Keratinocyte (primary cell): ENCODE results near the gene NKD1. TPM values are rescaled to one million over a fixed set of nuclear protein-coding genes. Genes with fewer than 3 reads are reported as not detected.

Experiments
- DNase-seq: peaks from one replicate; pipeline ENCODE4 v3.0.0-alpha.2; 2011; ENCODE audit warnings: low read depth, missing footprints, low spot score
- FAIRE-seq: peaks from 2 replicates; lab custom pipeline; 2011; peaks lifted over from hg19 to GRCh38; lab: Jason Lieb, UNC
- H2AFZ ChIP-seq: 2 replicates; pipeline ENCODE4 v1.6.0; 2012; ENCODE audit warnings: low read length, control low read depth, inconsistent platforms; ENCODE audit not compliant: control insufficient read depth
- H3K27ac ChIP-seq: 2 replicates; pipeline ENCODE4 v1.5.1; 2011; ENCODE audit warnings: low read length; ENCODE audit not compliant: control insufficient read depth, insufficient read depth
- H3K27me3 ChIP-seq: 3 replicates; pipeline ENCODE4 v1.6.0; 2011; ENCODE audit warnings: low read length; ENCODE audit not compliant: control insufficient read depth, insufficient read depth; ENCODE audit errors: extremely low read depth
- H3K36me3 ChIP-seq, 2 experiments: 2 replicates in 1 of 2; 3 replicates in 1 of 2; pipeline ENCODE4 v1.5.1; 2011; ENCODE audit warnings: low read length in 2 of 2, mild to moderate bottlenecking in 1 of 2; ENCODE audit not compliant: control insufficient read depth in 2 of 2, insufficient read depth in 2 of 2; ENCODE audit errors: extremely low read depth in 1 of 2
- H3K4me1 ChIP-seq: 3 replicates; pipeline ENCODE4 v1.5.1; 2011; ENCODE audit warnings: low read length; ENCODE audit not compliant: control insufficient read depth, insufficient read depth; ENCODE audit errors: extremely low read depth
- H3K4me2 ChIP-seq: 3 replicates; pipeline ENCODE4 v1.6.0; 2011; ENCODE audit warnings: low read depth, low read length; ENCODE audit not compliant: control insufficient read depth, insufficient read depth; ENCODE audit errors: extremely low read depth
- H3K4me3 ChIP-seq, 3 experiments: fragments of 200-600 bp in 1 of 3; sonication (generic) in 1 of 3; 2 replicates in 2 of 3; 3 replicates in 1 of 3; pipeline ENCODE4 v1.5.1; 2011 to 2016; ENCODE audit warnings: low read length in 3 of 3, mild to moderate bottlenecking in 3 of 3, control low read depth in 2 of 3, inconsistent platforms in 1 of 3, low read depth in 1 of 3, mixed read lengths in 1 of 3, mixed run types in 1 of 3, moderate library complexity in 1 of 3; ENCODE audit not compliant: control insufficient read depth in 2 of 3, insufficient read depth in 2 of 3; ENCODE audit errors: extremely low read depth in 1 of 3
- H3K79me2 ChIP-seq: 2 replicates; pipeline ENCODE4 v1.6.0; 2012; ENCODE audit warnings: low read length; ENCODE audit not compliant: control insufficient read depth, insufficient read depth
- H3K9ac ChIP-seq: 3 replicates; pipeline ENCODE4 v1.6.0; 2011; ENCODE audit warnings: low read length; ENCODE audit not compliant: control insufficient read depth, insufficient read depth; ENCODE audit errors: extremely low read depth
- H3K9me1 ChIP-seq: 3 replicates; pipeline ENCODE4 v1.6.0; 2011; ENCODE audit warnings: low read length; ENCODE audit not compliant: control insufficient read depth, insufficient read depth; ENCODE audit errors: extremely low read depth
- H3K9me3 ChIP-seq: 2 replicates; pipeline ENCODE4 v1.5.1; 2012; ENCODE audit warnings: low read depth, low read length; ENCODE audit not compliant: control insufficient read depth
- H4K20me1 ChIP-seq: 3 replicates; pipeline ENCODE4 v1.6.0; 2011; ENCODE audit warnings: low read length; ENCODE audit not compliant: control insufficient read depth, insufficient read depth; ENCODE audit errors: extremely low read depth
- CTCF ChIP-seq, 3 experiments: IDR thresholded peaks in 1 of 3; conservative IDR thresholded peaks in 1 of 3; optimal IDR thresholded peaks in 1 of 3; 2 replicates in 2 of 3; 3 replicates in 1 of 3; pipeline versions ENCODE3 to v1.5.1; 2011; ENCODE audit warnings: low read length in 3 of 3, mild to moderate bottlenecking in 3 of 3, moderate library complexity in 2 of 3, control low read depth in 1 of 3, inconsistent platforms in 1 of 3; ENCODE audit not compliant: insufficient read depth in 2 of 3; ENCODE audit errors: extremely low read depth in 1 of 3
- EZH2 ChIP-seq: IDR thresholded peaks from one replicate; pipeline ENCODE4 v1.6.1; 2012; ENCODE audit warnings: inconsistent platforms, mild to moderate bottlenecking, low read length, moderate library complexity
- dilution Hi-C: fragments of 300-500 bp; cut with MboI; formaldehyde crosslinking; loops from one replicate; pipeline ENCODE4 v1.7.0; 2020; ENCODE audit warnings: low sequenced_read_pairs; ENCODE audit not compliant: extremely low pct_ligation_motif_present
- polyA plus RNA-seq, 5 experiments: library from polyadenylated mRNA; depleted of rRNA in 3 of 5; stranded (reverse) in 3 of 5; stranded (forward) in 1 of 5; unstranded in 1 of 5; fragments of >200 nt; gene quantifications; 1 replicate in 1 of 5; 2 replicates in 3 of 5; 3 replicates in 1 of 5; pipeline versions ENCODE4 v1.2.1 to v1.2.3, GENCODE V29; 2011 to 2012; ENCODE audit warnings: missing spikeins in 2 of 5, low read depth in 1 of 5, low replicate concordance in 1 of 5

The NKD1 gene
- polyA plus RNA-seq, 1 donor (not counting 4 experiments of a cell fraction or from before 2014, with no cell fraction given) = 0.62 TPM

- Histone ChIP-seq H3K4me2 (peak overlapping the region; percentile 81), H3K27me3 (no peaks in the 10 kb centered on the region), H3K79me2 (no peaks in the 10 kb centered on the region), H3K9me3 (no peaks in the 10 kb centered on the region), H3K4me3 (peak overlapping the region in 2 of 3 experiments; percentile 11 to 41), H4K20me1 (no peaks in the 10 kb centered on the region), H3K9ac (peak overlapping the region; percentile 68), H3K9me1 (no peaks in the 10 kb centered on the region), H2AFZ (peak overlapping the region; percentile 85), H3K36me3 (no peaks in the 10 kb centered on the region), H3K4me1 (peaks cover 37% of the 10 kb centered on the region), H3K27ac (peak overlapping the region; percentile 81)
- FAIRE-seq = no peak
- TF ChIP-seq EZH2 (no peak), CTCF (optimal IDR thresholded peaks at IDR 0.05 in 1 of 3, IDR thresholded peaks at IDR 0.05 in 1 of 3, conservative IDR thresholded peaks at IDR 0.05 in 1 of 3; ENCODE audit: extremely low read depth in 1 of 3, insufficient read depth in 2 of 3, low read length in 3 of 3) (no peak)
- DNase-seq = no peak
- dilution Hi-C loops = no loop called here
Observed at GRCh38 chr16:50697881-50698767, 149.9 kb downstream of the NKD1 start.

Other genes with a start within 250 kb of the NKD1 start
- gene BRD7, start 179.4 kb upstream of the NKD1 start, polyA plus RNA-seq = 44.0 to 66.6 TPM (median 47.8 TPM) in 3 replicates
- gene SNX20, start 132.9 kb downstream of the NKD1 start, polyA plus RNA-seq = not detected in 3 replicates
- 0.49 to 3.9 TPM (median 0.80 TPM) in 3 replicates for gene NOD2, start 145.2 kb downstream of the NKD1 start, polyA plus RNA-seq
- 14.9 to 24.7 TPM (median 23.4 TPM) in 3 replicates for gene CYLD, start 193.7 kb downstream of the NKD1 start, polyA plus RNA-seq